ENCODE measurements around the gene DCTN1.

DNA sequence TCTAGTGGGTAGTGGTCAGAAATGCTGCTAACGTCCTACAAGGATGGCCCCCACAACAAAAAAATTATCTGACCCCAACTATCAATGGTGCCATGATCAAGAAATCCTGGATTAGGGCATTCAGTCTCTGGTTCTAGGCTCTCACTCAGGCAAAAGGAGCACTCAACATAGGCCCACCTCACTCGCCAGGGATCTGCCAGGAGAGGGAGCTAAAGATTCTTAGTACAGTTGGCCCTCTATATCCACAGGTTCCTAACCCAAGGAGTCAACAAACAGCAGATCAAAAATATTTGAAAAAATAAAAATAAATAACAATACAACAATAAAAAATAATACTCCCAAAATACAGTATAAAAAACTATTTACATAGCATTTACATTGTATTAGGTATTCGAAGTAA lies 46.9 kb downstream of the DCTN1 start:
- TF ChIP-seq, protein P1, sequence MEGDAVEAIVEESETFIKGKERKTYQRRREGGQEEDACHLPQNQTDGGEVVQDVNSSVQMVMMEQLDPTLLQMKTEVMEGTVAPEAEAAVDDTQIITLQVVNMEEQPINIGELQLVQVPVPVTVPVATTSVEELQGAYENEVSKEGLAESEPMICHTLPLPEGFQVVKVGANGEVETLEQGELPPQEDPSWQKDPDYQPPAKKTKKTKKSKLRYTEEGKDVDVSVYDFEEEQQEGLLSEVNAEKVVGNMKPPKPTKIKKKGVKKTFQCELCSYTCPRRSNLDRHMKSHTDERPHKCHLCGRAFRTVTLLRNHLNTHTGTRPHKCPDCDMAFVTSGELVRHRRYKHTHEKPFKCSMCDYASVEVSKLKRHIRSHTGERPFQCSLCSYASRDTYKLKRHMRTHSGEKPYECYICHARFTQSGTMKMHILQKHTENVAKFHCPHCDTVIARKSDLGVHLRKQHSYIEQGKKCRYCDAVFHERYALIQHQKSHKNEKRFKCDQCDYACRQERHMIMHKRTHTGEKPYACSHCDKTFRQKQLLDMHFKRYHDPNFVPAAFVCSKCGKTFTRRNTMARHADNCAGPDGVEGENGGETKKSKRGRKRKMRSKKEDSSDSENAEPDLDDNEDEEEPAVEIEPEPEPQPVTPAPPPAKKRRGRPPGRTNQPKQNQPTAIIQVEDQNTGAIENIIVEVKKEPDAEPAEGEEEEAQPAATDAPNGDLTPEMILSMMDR (IDR thresholded peaks at IDR 0.05) = peak; percentile 59
- TF ChIP-seq EZH2 (IDR thresholded peaks at IDR 0.05) (no peak), EZH2phosphoT487 (IDR thresholded peaks at IDR 0.05) (no peak)
